NK-92 (cell line): Measurements from ENCODE around the gene SEC11A.
"Not testable (repeated sequence)": the region's sequence is repeated elsewhere in the genome, so short reads cannot be mapped to it uniquely, and the experiment has no call there.

Experiments
- DNase-seq: peaks from one replicate; lab custom pipeline; 2025; ENCODE audit not compliant: unreplicated experiment; lab: John Stamatoyannopoulos, UW

The SEC11A gene

GRCh38 chr15:84740691-84741090, 24.8 kb upstream of the SEC11A start:
- DNase-seq = no peak

- DNase-seq = no peak
Observed at GRCh38 chr15:84737005-84737404, 21.1 kb upstream of the SEC11A start.

- DNase-seq = no peak
Observed at GRCh38 chr15:84736375-84736774, 20.4 kb upstream of the SEC11A start.

GRCh38 chr15:84735480-84736061, 19.6 kb upstream of the SEC11A start:
- DNase-seq = not testable (repeated sequence)

DNA sequence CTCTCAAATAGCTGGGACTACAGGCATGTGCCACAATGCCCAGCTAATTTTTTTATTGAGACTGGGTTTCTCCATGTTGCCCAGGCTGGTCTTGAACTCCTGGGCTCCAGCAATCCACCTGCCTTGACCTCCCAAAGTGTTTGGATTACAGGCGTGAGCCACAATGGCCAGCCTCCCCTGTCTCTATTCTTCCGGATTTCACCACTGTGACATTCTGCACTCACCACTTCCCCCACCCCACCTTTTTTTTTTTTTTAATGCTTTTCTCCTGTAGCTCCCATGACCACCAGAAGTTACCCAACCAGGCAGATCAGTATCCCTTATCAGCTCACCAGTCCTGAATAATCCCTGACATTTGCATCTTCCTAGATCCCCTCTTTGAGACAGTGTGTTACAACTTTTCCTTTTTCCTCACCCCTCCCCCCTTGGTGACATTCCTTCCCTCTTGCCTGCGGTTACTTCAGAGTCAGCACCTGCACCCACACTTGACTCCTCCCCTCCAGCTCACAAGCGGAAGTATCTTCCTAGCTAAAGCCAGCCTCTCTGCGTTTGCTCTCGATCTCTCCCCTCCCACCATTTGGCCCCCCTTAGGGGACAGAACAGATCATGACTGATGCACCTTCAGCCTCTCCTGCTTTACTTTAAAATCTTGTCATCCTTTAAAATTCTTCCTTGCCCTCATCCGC, 19.0 kb upstream of the SEC11A start:
- DNase-seq = no peak

DNA sequence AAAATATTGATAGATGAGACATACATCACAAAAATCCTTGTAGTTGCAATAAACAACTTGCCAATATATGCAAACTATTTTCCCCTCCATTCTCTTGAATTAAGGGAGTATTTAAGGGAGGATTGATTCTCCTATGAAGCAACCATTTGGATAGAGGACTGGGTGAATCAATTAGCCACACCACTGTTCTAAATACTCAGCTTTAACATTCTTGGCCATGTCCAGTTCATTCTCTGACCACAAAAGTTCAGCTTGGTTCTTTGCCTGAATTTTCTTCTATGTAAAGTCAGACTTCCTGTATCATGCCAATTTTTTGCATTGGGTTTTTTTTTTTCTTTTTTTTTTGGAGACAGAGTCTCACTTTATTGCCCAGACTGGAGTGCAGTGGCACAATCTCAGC, 15.8 kb upstream of the SEC11A start:
- DNase-seq = no peak

DNA sequence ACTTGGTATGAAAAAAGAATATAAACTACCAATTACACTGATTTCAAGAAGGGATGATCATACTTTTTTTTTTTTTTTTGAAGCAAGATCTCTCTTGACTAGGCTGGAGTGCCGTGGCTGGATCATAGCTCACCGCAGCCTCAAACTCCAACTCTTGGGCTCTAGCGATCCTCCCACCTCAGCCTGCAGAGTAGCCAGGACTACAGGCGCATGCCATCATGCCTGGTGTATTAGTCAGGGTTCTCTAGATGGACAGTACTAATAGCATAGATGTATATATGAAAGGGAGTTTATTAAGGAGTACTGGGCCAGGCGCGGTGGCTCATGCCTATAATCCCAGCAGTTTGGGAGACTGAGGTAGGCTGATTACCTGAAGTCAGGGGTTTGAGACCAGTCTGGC, 11.5 kb upstream of the SEC11A start:
- no peak for DNase-seq

DNA sequence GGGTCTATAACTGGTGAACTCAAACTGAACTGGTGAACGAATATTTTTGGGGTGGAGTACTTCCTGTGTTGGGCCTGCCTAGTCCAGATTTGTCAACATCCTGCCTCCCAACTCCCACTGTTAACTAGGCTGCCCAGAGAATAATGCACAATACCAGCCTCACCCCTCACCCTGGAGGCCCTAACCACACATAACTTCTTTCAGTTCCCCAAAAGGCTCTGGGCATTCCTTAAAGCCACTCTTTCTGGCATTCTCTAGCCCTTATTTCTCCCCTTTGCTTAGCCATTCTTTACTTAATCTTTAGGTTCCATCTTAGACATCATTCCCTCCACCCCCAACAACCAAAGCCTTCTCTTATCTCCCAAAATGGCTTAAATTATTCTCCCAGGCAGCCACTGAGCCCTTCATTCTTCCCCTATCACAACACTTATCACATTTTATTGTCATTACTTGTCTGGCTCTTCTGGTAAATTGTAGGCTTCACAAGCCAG, 9.1 kb upstream of the SEC11A start:
- DNase-seq = no peak

GRCh38 chr15:84722628-84723027, 6.7 kb upstream of the SEC11A start:
- DNase-seq = no peak

GRCh38 chr15:84721371-84721770, 5.4 kb upstream of the SEC11A start:
- DNase-seq = no peak

DNA sequence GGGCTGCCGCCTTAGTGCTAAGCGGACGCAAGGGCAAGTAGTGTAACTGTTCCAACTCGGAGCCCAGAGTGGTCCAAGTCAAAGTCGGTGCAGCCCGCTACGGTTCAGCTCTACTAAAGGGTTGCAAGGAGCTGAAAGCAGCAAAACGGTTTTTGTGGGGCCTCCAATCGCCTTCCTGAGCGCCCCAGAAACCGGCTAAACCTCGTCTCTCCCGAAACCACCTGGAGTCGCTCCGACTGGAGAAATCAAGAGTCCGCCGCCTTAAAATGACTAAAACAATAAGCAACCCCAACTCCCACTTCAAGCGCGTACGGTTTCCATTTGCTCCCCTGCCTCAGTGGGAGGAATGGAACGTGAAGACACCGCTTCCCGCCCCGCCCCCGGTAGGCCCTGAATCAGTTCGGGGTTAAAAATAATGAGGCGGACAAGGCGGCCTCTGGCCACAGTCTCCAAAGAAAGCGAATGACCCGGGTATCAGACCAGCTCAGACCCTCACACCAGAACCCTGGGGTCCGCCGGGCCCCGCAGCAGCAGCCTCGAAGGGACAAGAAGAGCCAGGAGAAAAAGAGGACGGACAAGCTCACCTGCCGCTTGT, 401 bp downstream of the SEC11A start:
- no peak for DNase-seq

DNA sequence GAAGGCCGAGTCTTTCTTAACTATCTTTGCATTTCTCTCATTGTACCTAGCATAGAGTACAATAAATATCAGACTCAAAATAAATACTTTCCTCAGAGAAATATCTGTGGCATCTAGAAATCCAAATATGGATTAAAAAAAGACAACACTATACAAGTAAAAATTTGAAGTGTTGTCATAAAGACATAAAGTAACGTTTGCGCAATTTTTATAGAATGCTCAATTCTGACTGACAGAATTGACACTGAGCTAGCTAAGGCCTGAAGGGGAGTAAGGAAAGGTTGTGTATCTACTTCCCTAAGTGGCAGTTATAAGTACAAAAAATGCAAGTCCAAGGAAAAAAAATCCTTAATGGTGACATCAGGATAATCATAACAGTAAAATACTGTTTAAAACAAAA, 1.1 kb downstream of the SEC11A start:
- no peak for DNase-seq

DNA sequence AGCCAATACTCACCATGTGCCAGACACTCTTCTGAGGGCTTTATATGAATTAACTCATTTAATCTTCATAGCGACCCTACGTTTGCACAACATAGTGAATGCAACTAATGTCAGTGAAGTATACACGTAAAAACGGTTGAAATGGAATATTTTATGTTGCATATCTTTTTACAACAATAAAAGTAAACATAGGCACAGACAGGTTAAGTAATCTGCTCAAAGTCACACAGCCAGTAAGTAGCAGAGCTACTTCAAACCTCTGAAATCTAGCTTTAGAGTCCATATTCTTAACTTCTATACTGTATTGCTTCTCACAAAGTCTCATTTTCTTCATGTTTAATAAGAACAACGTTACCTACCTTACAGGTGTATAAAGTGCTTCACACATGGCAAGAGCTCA, 1.6 kb downstream of the SEC11A start:
- no peak for DNase-seq

- DNase-seq = no peak
Observed at GRCh38 chr15:84703808-84704207, 12.1 kb downstream of the SEC11A start.

GRCh38 chr15:84702961-84703482, 12.9 kb downstream of the SEC11A start:
- DNase-seq = no peak

DNA sequence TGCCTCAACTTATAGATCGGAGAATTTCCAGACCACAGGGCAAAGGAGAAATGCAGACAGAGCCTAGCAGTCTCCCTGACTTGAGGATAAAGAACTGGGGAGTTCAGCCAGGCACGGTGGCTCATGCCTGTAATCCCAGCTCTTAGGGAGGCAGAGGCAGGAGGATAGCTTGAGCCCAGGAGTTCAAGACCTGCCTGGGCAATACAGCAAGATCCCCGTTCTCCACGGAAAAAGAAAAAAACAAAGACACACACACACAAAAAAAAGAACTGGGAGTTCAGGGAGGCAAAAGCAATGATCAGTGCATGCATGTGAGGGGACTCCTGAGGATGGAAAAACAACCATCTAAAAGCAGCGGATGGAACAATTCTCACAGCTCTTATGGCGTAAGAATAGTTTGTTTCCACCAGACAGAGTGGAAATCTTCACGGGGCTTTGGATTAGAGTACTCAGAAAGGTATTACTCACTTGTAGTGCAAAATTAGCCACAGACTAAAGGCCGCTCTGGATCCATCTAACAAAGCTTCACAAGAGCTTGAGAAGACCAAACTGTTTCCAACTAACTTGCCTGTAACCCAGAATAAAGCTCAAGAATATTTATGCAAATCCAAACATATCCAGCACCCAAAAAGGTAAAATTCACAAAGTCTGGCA, 16.3 kb downstream of the SEC11A start:
- no peak for DNase-seq

DNA sequence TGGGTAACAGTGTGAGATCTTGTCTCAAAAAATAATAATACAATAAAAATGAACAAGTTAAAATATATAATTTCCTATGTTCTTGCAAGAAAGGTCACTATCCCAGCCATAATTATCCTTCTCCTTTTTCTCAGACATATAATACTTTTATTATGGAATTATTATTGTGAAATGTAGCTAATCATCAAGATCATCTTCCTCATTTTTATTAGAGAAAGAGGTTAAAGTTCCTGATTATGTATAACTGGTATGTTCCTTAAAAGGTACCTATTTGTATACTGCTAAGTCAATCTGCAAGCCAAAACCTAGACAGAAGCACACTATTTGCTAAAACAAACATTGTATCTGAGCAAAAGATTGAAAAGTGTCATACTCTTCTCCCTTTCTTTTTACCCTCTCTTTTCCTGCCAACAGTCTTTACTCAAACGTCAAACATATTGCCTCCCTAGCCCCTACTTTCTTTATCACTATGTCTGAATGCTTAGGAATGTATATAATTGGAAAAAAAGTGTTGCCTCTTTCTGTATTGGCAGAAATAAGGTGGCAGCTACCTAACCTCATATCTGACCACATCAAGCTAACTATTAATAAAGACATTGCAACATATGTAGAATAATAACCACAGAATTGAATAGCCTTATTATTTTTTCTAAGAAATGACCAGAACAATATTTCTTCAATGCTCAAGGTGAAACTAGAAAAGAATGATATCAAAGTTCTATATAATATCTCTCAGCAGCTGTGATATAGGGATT, 18.5 kb downstream of the SEC11A start:
- no peak for DNase-seq

- no peak for DNase-seq
Observed at GRCh38 chr15:84696757-84697156, 19.2 kb downstream of the SEC11A start.

GRCh38 chr15:84690342-84690741, 25.6 kb downstream of the SEC11A start:
- no peak for DNase-seq

- no peak for DNase-seq
Observed at GRCh38 chr15:84689858-84690257, 26.1 kb downstream of the SEC11A start.

GRCh38 chr15:84686446-84686845, 29.5 kb downstream of the SEC11A start:
- not testable (repeated sequence) for DNase-seq
